NB4 (cell line): ENCODE measurements around the gene OR4E2.

Source experiments
- MYC ChIP-seq: IDR thresholded peaks from 2 replicates; pipeline ENCODE4 v1.6.1; 2011; ENCODE audit warnings: low read depth, low read length
- POLR2A ChIP-seq: IDR thresholded peaks from 2 replicates; pipeline ENCODE4 v1.6.1; 2011; ENCODE audit warnings: mild to moderate bottlenecking; ENCODE audit not compliant: insufficient read length; ENCODE audit errors: extremely low read depth
- TF ChIP-seq, protein P1 (sequence below): IDR thresholded peaks from one replicate; pipeline ENCODE4 v1.5.1; 2012; ENCODE audit warnings: low read depth, low read length
- TF ChIP-seq, protein P2 (sequence below): IDR thresholded peaks from 2 replicates; pipeline ENCODE4 v1.6.1; 2011; ENCODE audit warnings: low read depth, low read length

DNA sequence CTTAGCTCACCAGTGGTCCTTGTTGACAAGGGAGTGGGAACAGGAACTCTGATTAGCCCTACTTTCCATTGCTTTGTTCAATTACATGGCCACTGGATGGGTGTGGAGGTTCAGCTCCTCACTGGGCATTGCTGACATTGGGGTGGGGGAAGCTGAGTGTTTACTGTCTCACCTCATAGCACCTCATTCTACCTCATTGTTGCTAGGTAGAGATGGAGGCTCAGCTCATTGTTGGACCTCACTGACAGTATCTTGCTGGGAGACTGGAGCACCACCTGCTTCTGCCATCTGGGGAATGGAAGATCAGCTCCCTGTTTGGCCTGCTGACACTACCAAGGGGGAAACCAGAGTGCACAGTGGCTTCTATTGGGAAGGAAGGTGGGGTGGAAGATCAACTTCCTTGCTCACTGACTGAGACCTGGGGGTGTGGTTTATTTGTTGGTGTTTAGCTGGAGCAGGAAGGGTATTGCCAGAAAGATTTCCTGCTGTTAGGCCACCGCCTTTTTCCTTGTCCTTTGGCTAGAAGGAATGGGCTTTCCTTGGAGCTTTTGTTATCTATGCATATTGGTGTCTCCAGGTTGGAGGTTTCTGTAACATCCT lies 1.3 kb upstream of the OR4E2 start:
- TF ChIP-seq POLR2A (no peak), MYC (no peak)
- TF ChIP-seq, protein P1, sequence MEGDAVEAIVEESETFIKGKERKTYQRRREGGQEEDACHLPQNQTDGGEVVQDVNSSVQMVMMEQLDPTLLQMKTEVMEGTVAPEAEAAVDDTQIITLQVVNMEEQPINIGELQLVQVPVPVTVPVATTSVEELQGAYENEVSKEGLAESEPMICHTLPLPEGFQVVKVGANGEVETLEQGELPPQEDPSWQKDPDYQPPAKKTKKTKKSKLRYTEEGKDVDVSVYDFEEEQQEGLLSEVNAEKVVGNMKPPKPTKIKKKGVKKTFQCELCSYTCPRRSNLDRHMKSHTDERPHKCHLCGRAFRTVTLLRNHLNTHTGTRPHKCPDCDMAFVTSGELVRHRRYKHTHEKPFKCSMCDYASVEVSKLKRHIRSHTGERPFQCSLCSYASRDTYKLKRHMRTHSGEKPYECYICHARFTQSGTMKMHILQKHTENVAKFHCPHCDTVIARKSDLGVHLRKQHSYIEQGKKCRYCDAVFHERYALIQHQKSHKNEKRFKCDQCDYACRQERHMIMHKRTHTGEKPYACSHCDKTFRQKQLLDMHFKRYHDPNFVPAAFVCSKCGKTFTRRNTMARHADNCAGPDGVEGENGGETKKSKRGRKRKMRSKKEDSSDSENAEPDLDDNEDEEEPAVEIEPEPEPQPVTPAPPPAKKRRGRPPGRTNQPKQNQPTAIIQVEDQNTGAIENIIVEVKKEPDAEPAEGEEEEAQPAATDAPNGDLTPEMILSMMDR: no peak
- TF ChIP-seq, protein P2, sequence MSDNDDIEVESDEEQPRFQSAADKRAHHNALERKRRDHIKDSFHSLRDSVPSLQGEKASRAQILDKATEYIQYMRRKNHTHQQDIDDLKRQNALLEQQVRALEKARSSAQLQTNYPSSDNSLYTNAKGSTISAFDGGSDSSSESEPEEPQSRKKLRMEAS: no peak
